Tibial nerve (tissue), 4 donors: Measurements from ENCODE around the gene RAB27B.

Experiments used
- CTCF ChIP-seq, 5 experiments: fragments of 200-600 bp in 3 of 5; fragments of 450-650 bp in 2 of 5; sonication (generic) in 3 of 5; IDR thresholded peaks; one replicate each; pipeline ENCODE4 v1.5.1; 2016 to 2019; ENCODE audit warnings: antibody characterized with exemption in 5 of 5, mild to moderate bottlenecking in 3 of 5, moderate library complexity in 2 of 5
- EP300 ChIP-seq, 2 donors: sonication (generic); formaldehyde crosslinking; IDR thresholded peaks; one replicate each; pipeline ENCODE4 v1.6.1; 2017; ENCODE audit warnings: antibody characterized with exemption in 2 of 2, mild to moderate bottlenecking in 1 of 2
- POLR2A ChIP-seq, 2 donors: fragments of 450-650 bp; IDR thresholded peaks; one replicate each; pipeline ENCODE4 v1.6.1; 2017; ENCODE audit warnings: antibody characterized with exemption in 2 of 2, mild to moderate bottlenecking in 2 of 2, moderate library complexity in 2 of 2

- no peak for TF ChIP-seq CTCF (IDR thresholded peaks at IDR 0.05)
- TF ChIP-seq POLR2A (IDR thresholded peaks at IDR 0.05), result no peak
- no peak for TF ChIP-seq EP300 (IDR thresholded peaks at IDR 0.05)
Measured at GRCh38 chr18:54871231-54871630, 43.0 kb downstream of the RAB27B start.
